Gastrocnemius medialis (tissue), 4 donors: Measurements from ENCODE around the gene SRPK3. TPM values are rescaled to one million over a fixed set of nuclear protein-coding genes. Genes with fewer than 3 reads are reported as not detected.
A peak's percentile ranks its signal among the peaks of the same experiment; 100 is the strongest.

Experiments
- ATAC-seq, 2 donors: fragments of 150-250 bp; one replicate each; pipeline ENCODE4 v1.9.1; 2016
- DNase-seq, 2 donors: peaks; one replicate each; pipeline ENCODE4 v3.0.0-alpha.2; 2019
- H3K27ac ChIP-seq, 4 donors: fragments of 200-600 bp; sonication (generic); 1 replicate in 1 of 4; 2 replicates in 3 of 4; pipeline ENCODE4 v1.5.1; 2016 to 2018; ENCODE audit warnings: mild to moderate bottlenecking in 2 of 4, moderate library complexity in 1 of 4
- H3K27me3 ChIP-seq, 3 donors: fragments of 200-600 bp; sonication (generic) in 2 of 3; 1 replicate in 1 of 3; 2 replicates in 2 of 3; pipeline versions ENCODE4 v1.5.1 to v1.6.0; 2016 to 2019; ENCODE audit warnings: mild to moderate bottlenecking in 1 of 3, moderate library complexity in 1 of 3
- H3K36me3 ChIP-seq, 2 donors: fragments of 200-600 bp; sonication (generic) in 1 of 2; one replicate each; pipeline ENCODE4 v1.5.1; 2017 to 2018
- H3K4me1 ChIP-seq, 2 donors: fragments of 200-600 bp; sonication (generic) in 1 of 2; one replicate each; pipeline ENCODE4 v1.5.1; 2016 to 2017; ENCODE audit warnings: mild to moderate bottlenecking in 2 of 2
- H3K4me3 ChIP-seq, 4 donors: fragments of 200-600 bp; sonication (generic) in 3 of 4; 1 replicate in 1 of 4; 2 replicates in 3 of 4; pipeline ENCODE4 v1.5.1; 2016 to 2019; ENCODE audit warnings: mild to moderate bottlenecking in 2 of 4
- H3K9me3 ChIP-seq, 3 donors: fragments of 200-600 bp; sonication (generic) in 2 of 3; 1 replicate in 1 of 3; 2 replicates in 2 of 3; pipeline ENCODE4 v1.5.1; 2016 to 2019
- POLR2A ChIP-seq, 2 donors: fragments of 450-650 bp; IDR thresholded peaks; one replicate each; pipeline ENCODE4 v1.6.1; 2017; ENCODE audit warnings: antibody characterized with exemption in 2 of 2, mild to moderate bottlenecking in 2 of 2, moderate library complexity in 2 of 2
- in situ Hi-C, 4 donors: fragments of 200-750 bp; cut with MboI; loops; one replicate each; pipeline versions ENCODE4 v1.15.0 to v1.8.0; 2017; ENCODE audit warnings: low sequenced_read_pairs in 4 of 4
- intact Hi-C: fragments of 100-400 bp; cut with DNase I; formaldehyde crosslinking; loops from one replicate; pipeline ENCODE4 v1.15.1; 2023; ENCODE audit warnings: low total_unique reads
- total RNA-seq, 4 donors: library from RNA; depleted of rRNA; stranded (reverse); fragments of >200 nt; gene quantifications; one replicate each; pipeline versions ENCODE4 v1.1.0 to v1.2.3, GENCODE V29; 2016
- TF ChIP-seq, protein P1 (sequence below), 5 experiments: fragments of 450-650 bp in 3 of 5; fragments of 200-600 bp in 2 of 5; sonication (generic) in 2 of 5; IDR thresholded peaks in 4 of 5; conservative IDR thresholded peaks in 1 of 5; 1 replicate in 4 of 5; 2 replicates in 1 of 5; pipeline ENCODE4 v1.5.1; 2016 to 2019; ENCODE audit warnings: antibody characterized with exemption in 5 of 5, mild to moderate bottlenecking in 3 of 5, moderate library complexity in 3 of 5

SRPK3 gene
- total RNA-seq, 4 donors from 2014 or later: 30.3 to 39.9 (median 33.8) TPM

- no peaks in the 10 kb centered on the region for H3K27me3 ChIP-seq
- H3K9me3 ChIP-seq: no peaks in the 10 kb centered on the region
- H3K4me1 ChIP-seq: no peaks in the 10 kb centered on the region
- no peak for TF ChIP-seq POLR2A (IDR thresholded peaks at IDR 0.05)
- TF ChIP-seq, protein P1, sequence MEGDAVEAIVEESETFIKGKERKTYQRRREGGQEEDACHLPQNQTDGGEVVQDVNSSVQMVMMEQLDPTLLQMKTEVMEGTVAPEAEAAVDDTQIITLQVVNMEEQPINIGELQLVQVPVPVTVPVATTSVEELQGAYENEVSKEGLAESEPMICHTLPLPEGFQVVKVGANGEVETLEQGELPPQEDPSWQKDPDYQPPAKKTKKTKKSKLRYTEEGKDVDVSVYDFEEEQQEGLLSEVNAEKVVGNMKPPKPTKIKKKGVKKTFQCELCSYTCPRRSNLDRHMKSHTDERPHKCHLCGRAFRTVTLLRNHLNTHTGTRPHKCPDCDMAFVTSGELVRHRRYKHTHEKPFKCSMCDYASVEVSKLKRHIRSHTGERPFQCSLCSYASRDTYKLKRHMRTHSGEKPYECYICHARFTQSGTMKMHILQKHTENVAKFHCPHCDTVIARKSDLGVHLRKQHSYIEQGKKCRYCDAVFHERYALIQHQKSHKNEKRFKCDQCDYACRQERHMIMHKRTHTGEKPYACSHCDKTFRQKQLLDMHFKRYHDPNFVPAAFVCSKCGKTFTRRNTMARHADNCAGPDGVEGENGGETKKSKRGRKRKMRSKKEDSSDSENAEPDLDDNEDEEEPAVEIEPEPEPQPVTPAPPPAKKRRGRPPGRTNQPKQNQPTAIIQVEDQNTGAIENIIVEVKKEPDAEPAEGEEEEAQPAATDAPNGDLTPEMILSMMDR (IDR thresholded peaks at IDR 0.05 in 4 of 5, conservative IDR thresholded peaks at IDR 0.05 in 1 of 5): no peak
- intact Hi-C loops: no loop called here
- in situ Hi-C loops: no loop called here
- no peak overlapping the region for H3K27ac ChIP-seq
- ATAC-seq (no peak), DNase-seq (peak in 1 of 2 donors; percentile 2)
- no peak overlapping the region for H3K4me3 ChIP-seq
- no peaks in the 10 kb centered on the region for H3K36me3 ChIP-seq
Measured at GRCh38 chrX:153772316-153773217, 8.3 kb upstream of the SRPK3 start.

GRCh38 chrX:153773218-153773611, 7.6 kb upstream of the SRPK3 start:
- TF ChIP-seq, protein P1 (IDR thresholded peaks at IDR 0.05 in 4 of 5, conservative IDR thresholded peaks at IDR 0.05 in 1 of 5): no peak
- TF ChIP-seq POLR2A (IDR thresholded peaks at IDR 0.05): no peak
- H3K36me3 ChIP-seq: no peaks in the 10 kb centered on the region
- H3K9me3 ChIP-seq: no peaks in the 10 kb centered on the region
- intact Hi-C loops (no loop called here), in situ Hi-C loops (no loop called here)
- DNase-seq: no peak
- no peak overlapping the region for H3K4me3 ChIP-seq
- H3K4me1 ChIP-seq: no peaks in the 10 kb centered on the region
- ATAC-seq: no peak
- H3K27ac ChIP-seq: no peak overlapping the region
- H3K27me3 ChIP-seq: no peaks in the 10 kb centered on the region

DNA sequence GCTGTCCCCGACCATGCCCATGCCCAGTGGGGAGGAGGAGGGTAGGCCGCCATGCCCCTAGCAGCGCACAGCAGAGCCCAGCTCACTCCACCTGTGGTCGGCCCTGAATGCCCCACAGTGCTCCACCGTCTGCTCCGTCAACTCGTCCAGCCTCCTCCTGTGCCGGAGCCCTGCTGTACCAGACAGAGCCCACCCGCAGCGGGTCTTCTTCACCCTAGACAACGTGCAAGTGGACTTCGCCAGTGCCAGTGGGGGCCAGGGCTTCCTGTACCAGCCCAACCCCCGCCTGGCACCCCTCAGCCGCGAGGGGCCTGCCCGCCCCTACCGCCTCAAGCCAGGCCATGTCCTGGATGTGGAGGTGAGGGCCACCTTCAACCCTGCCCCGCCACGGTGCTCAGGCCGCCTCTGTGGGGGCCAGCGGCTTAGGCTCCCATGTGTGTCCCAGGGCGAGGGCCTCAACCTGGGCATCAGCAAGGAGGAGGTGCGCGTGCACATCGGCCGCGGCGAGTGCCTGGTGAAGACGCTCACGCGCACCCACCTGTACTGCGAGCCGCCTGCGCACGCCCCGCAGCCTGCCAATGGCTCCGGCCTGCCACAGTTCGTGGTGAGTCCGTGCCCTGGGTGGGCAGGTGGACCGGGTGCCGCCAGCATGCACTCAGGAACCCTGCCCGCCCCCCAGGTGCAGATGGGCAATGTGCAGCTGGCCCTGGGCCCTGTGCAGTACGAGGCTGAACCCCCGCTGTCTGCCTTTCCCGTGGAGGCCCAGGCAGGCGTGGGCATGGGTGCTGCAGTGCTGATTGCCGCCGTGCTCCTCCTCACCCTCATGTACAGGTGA, 6.9 kb upstream of the SRPK3 start:
- Histone ChIP-seq H3K9me3 (no peaks in the 10 kb centered on the region), H3K36me3 (no peaks in the 10 kb centered on the region), H3K27me3 (no peaks in the 10 kb centered on the region), H3K4me1 (no peaks in the 10 kb centered on the region), H3K4me3 (no peak overlapping the region), H3K27ac (no peak overlapping the region)
- DNase-seq (peak in 1 of 2 donors; percentile 6), ATAC-seq (no peak)
- no peak for TF ChIP-seq POLR2A (IDR thresholded peaks at IDR 0.05)
- TF ChIP-seq, protein P1 (IDR thresholded peaks at IDR 0.05 in 4 of 5, conservative IDR thresholded peaks at IDR 0.05 in 1 of 5): no peak
- in situ Hi-C loops (no loop called here), intact Hi-C loops (no loop called here)

GRCh38 chrX:153774576-153775292, 6.1 kb upstream of the SRPK3 start:
- in situ Hi-C loops (loop anchor here in 3 of 4 donors (25.0 kb wide), 2 partner anchors 163 to 188 kb away; partner anchors contain the start of genes HCFC1 (in 2 of the 3), TMEM187 (in 2 of the 3), ARHGAP4 (in 1 of the 3) and NAA10 (in 1 of the 3)), intact Hi-C loops (no loop called here)
- no peak for ATAC-seq
- no peak for TF ChIP-seq POLR2A (IDR thresholded peaks at IDR 0.05)
- TF ChIP-seq, protein P1 (IDR thresholded peaks at IDR 0.05 in 4 of 5, conservative IDR thresholded peaks at IDR 0.05 in 1 of 5): no peak
- Histone ChIP-seq H3K36me3 (no peaks in the 10 kb centered on the region), H3K27me3 (no peaks in the 10 kb centered on the region), H3K4me3 (no peak overlapping the region), H3K9me3 (no peaks in the 10 kb centered on the region), H3K4me1 (no peaks in the 10 kb centered on the region), H3K27ac (no peak overlapping the region)
- peak in 1 of 2 donors; percentile 6 for DNase-seq
